HepG2 (cell line): ENCODE measurements around the gene NEGR1. TPM values are rescaled to one million over a fixed set of nuclear protein-coding genes. Genes with fewer than 3 reads are reported as not detected.

ENCODE experiments used
- ATAC-seq: fragments of 200-7000 bp; cut with Tn5 transposase; 3 replicates; pipeline ENCODE4 v1.9.1; 2020; ENCODE audit warnings: mild to moderate bottlenecking, moderate library complexity
- BruUV-seq: library from RNA; stranded (reverse); fragments of 400-500 nt; replicated peaks from 2 replicates; lab custom pipeline; 2021; lab: Mats Ljungman, UMichigan
- CTCF ChIA-PET: fragments of 300-600 bp; formaldehyde crosslinking; extraction: SDS; loops from one replicate; lab custom pipeline; 2021; ENCODE audit warnings: low total read pairs, inconsistent platforms, low intra/inter-chr PET ratio; lab: Yijun Ruan, JAX
- POLR2A ChIA-PET: fragments of 350-600 bp; sonication (Branson Sonifier 250); formaldehyde crosslinking; loops from one replicate; lab custom pipeline; 2020; ENCODE audit warnings: antibody characterized with exemption, inconsistent platforms; lab: Yijun Ruan, JAX
- DNase-seq: peaks from one replicate; pipeline ENCODE4 v3.0.0-alpha.2; 2015; ENCODE audit warnings: low spot score
- FAIRE-seq: peaks from 3 replicates; lab custom pipeline; 2011; peaks lifted over from hg19 to GRCh38; lab: Jason Lieb, UNC
- H2AFZ ChIP-seq: one replicate; pipeline ENCODE4 v1.6.1; 2011; ENCODE audit warnings: low read length, inconsistent platforms
- H3K27ac ChIP-seq: fragments of 300-600 bp; 3 replicates; pipeline ENCODE4 v1.8.0; 2011; ENCODE audit warnings: mixed run types, mild to moderate bottlenecking, mixed read lengths, low read length, inconsistent platforms; ENCODE audit not compliant: insufficient read depth; ENCODE audit errors: extremely low read length
- H3K27me3 ChIP-seq, 2 experiments: fragments of 200-600 bp in 1 of 2; 2 replicates in 1 of 2; 3 replicates in 1 of 2; pipeline versions ENCODE4 v1.6.0 to v1.8.0; 2011; ENCODE audit warnings: low read length in 2 of 2, mild to moderate bottlenecking in 2 of 2, moderate library complexity in 2 of 2, inconsistent platforms in 1 of 2; ENCODE audit not compliant: insufficient read depth in 2 of 2, control insufficient read depth in 1 of 2
- H3K36me3 ChIP-seq, 2 experiments: fragments of 200-600 bp in 1 of 2; replicated peaks in 1 of 2; 2 replicates in 1 of 2; 3 replicates in 1 of 2; pipeline versions ENCODE4 v1.5.1 to v1.8.0; 2011; ENCODE audit warnings: low read length in 2 of 2, inconsistent platforms in 1 of 2; ENCODE audit not compliant: insufficient read depth in 2 of 2, control insufficient read depth in 1 of 2
- H3K4me1 ChIP-seq: 2 replicates; pipeline ENCODE4 v1.5.1; 2012; ENCODE audit warnings: low read length, inconsistent platforms; ENCODE audit not compliant: insufficient read depth
- H3K4me2 ChIP-seq: 2 replicates; pipeline ENCODE4 v1.6.0; 2011; ENCODE audit warnings: low read depth, low read length, inconsistent platforms
- H3K4me3 ChIP-seq, 3 experiments: fragments of 200-600 bp in 1 of 3; sonication (generic), shearing (Covaris generic) in 1 of 3; replicated peaks in 1 of 3; 2 replicates each; pipeline ENCODE4 v1.5.1; 2011 to 2016; ENCODE audit warnings: low read length in 3 of 3, inconsistent platforms in 2 of 3, low read depth in 2 of 3, mild to moderate bottlenecking in 2 of 3, control low read depth in 1 of 3, mixed read lengths in 1 of 3; ENCODE audit not compliant: insufficient read depth in 1 of 3
- H3K79me2 ChIP-seq: one replicate; pipeline ENCODE4 v1.6.1; 2011; ENCODE audit warnings: low read length, inconsistent platforms; ENCODE audit not compliant: insufficient read depth
- H3K9ac ChIP-seq: 2 replicates; pipeline ENCODE4 v1.6.0; 2011; ENCODE audit warnings: mild to moderate bottlenecking, low read depth, low read length, inconsistent platforms; ENCODE audit not compliant: insufficient read depth
- H3K9me3 ChIP-seq: 2 replicates; pipeline ENCODE4 v1.5.1; 2012; ENCODE audit warnings: mild to moderate bottlenecking, low read length
- H4K20me1 ChIP-seq: 2 replicates; pipeline ENCODE4 v1.6.0; 2011; ENCODE audit warnings: inconsistent platforms, mild to moderate bottlenecking, low read length, moderate library complexity; ENCODE audit not compliant: insufficient read depth
- ARNT ChIP-seq: fragments of 450-650 bp; IDR thresholded peaks from 2 replicates; pipeline ENCODE4 v1.6.1; 2017
- ATF1 ChIP-seq: IDR thresholded peaks from 2 replicates; pipeline ENCODE4 v1.6.1; 2016; ENCODE audit warnings: mild to moderate bottlenecking, control low read depth
- CAMTA2 ChIP-seq: sonication (generic); formaldehyde crosslinking; IDR thresholded peaks from 2 replicates; pipeline ENCODE4 v1.4.0; 2020; ENCODE audit warnings: mild to moderate bottlenecking, missing genetic modification reagents, borderline replicate concordance
- CREB1 ChIP-seq, 2 experiments: fragments of 450-650 bp in 1 of 2; IDR thresholded peaks; 2 replicates each; pipeline ENCODE4 v1.6.1; 2016 to 2017; ENCODE audit warnings: control low read depth in 1 of 2, mild to moderate bottlenecking in 1 of 2, missing compliant biosample characterization in 1 of 2, missing genetic modification characterization in 1 of 2
- HOXA5 ChIP-seq: sonication (generic); formaldehyde crosslinking; IDR thresholded peaks from 2 replicates; pipeline ENCODE4 v1.4.0; 2020; ENCODE audit warnings: missing genetic modification reagents
- KDM5B ChIP-seq: sonication (generic); formaldehyde crosslinking; IDR thresholded peaks from 2 replicates; pipeline ENCODE4 v1.4.0; 2020; ENCODE audit warnings: missing genetic modification reagents, mild to moderate bottlenecking, borderline replicate concordance
- MAFF ChIP-seq: IDR thresholded peaks from 2 replicates; pipeline ENCODE4 v1.6.1; 2011; ENCODE audit warnings: low read depth, low read length, improper control_type of control experiment
- NFIC ChIP-seq: IDR thresholded peaks from 2 replicates; pipeline ENCODE4 v1.6.1; 2012; ENCODE audit warnings: mild to moderate bottlenecking, low read length, inconsistent platforms
- RFX3 ChIP-seq: IDR thresholded peaks from 2 replicates; pipeline ENCODE4 v1.6.1; 2016; ENCODE audit warnings: missing biosample characterization, missing genetic modification reagents
- SOX13 ChIP-seq, 3 experiments: fragments of 450-650 bp in 1 of 3; sonication (generic) in 1 of 3; formaldehyde crosslinking in 1 of 3; IDR thresholded peaks in 2 of 3; conservative IDR thresholded peaks in 1 of 3; 2 replicates each; pipeline versions ENCODE4 v1.5.0 to v1.6.1; 2016 to 2020; ENCODE audit warnings: antibody characterized with exemption in 1 of 3, mild to moderate bottlenecking in 1 of 3, missing compliant biosample characterization in 1 of 3, missing genetic modification reagents in 1 of 3, moderate library complexity in 1 of 3
- ZNF331 ChIP-seq: sonication (generic); formaldehyde crosslinking; IDR thresholded peaks from 2 replicates; pipeline ENCODE4 v1.4.0; 2020; ENCODE audit warnings: missing genetic modification reagents
- ZNF367 ChIP-seq: sonication (generic); formaldehyde crosslinking; IDR thresholded peaks from 2 replicates; pipeline ENCODE4 v1.4.0; 2020; ENCODE audit warnings: missing genetic modification reagents, borderline replicate concordance
- ZNF383 ChIP-seq: sonication (generic); formaldehyde crosslinking; IDR thresholded peaks from 2 replicates; pipeline ENCODE4 v1.4.0; 2020; ENCODE audit warnings: missing genetic modification reagents, mild to moderate bottlenecking, borderline replicate concordance
- ZNF543 ChIP-seq: sonication (generic); formaldehyde crosslinking; IDR thresholded peaks from 2 replicates; pipeline ENCODE4 v1.4.0; 2020; ENCODE audit warnings: mild to moderate bottlenecking, missing genetic modification reagents
- in situ Hi-C: cut with HindIII; loops from 2 replicates; pipeline ENCODE4 v1.10.0; 2017; ENCODE audit warnings: low pct_unique_long_range_greater_than_20kb; ENCODE audit not compliant: extremely low pct_ligation_motif_present
- intact Hi-C: fragments of 100-400 bp; cut with micrococcal nuclease; formaldehyde crosslinking; loops from one replicate; pipeline ENCODE4 v1.10.0; 2022; ENCODE audit not compliant: unreplicated experiment
- polyA plus RNA-seq, 8 experiments: library from polyadenylated mRNA; depleted of rRNA in 3 of 8; stranded (reverse) in 7 of 8; unstranded in 1 of 8; fragments of >200 nt; fragmentation: Illumina TruSeq in 4 of 8; extraction: Trizol in 4 of 8; gene quantifications; 2 replicates each; pipeline versions ENCODE4 v1.2.1 to v1.2.3, GENCODE V29; 2011 to 2016; ENCODE audit warnings: low read depth in 4 of 8, missing spikeins in 1 of 8, mixed read lengths in 1 of 8; ENCODE audit not compliant: insufficient read depth in 1 of 8
- total RNA-seq, 5 experiments: library from RNA; depleted of rRNA; stranded (reverse); fragments of >200 nt; fragmentation: Illumina TruSeq; extraction: Trizol; gene quantifications; 2 replicates each; pipeline ENCODE4 v1.2.3, GENCODE V29; 2016; ENCODE audit warnings: low read depth in 1 of 5
- TF ChIP-seq, protein P1 (sequence below): sonication (generic); formaldehyde crosslinking; IDR thresholded peaks from 2 replicates; pipeline ENCODE4 v1.5.0; 2020; ENCODE audit warnings: mild to moderate bottlenecking, missing genetic modification reagents
- TF ChIP-seq, protein P2 (sequence below): sonication (generic); formaldehyde crosslinking; IDR thresholded peaks from 2 replicates; pipeline ENCODE4 v1.4.0; 2020; ENCODE audit warnings: mild to moderate bottlenecking, low read depth, missing genetic modification reagents
- TF ChIP-seq, protein P3 (sequence below): sonication (generic); formaldehyde crosslinking; IDR thresholded peaks from 2 replicates; pipeline ENCODE4 v1.4.0; 2020; ENCODE audit warnings: missing genetic modification reagents

The NEGR1 gene
- total and polyA plus RNA-seq, 2 of the 13 experiments (the other 11 are each of a cell fraction or from before 2014, with no cell fraction given) = not detected

DNA sequence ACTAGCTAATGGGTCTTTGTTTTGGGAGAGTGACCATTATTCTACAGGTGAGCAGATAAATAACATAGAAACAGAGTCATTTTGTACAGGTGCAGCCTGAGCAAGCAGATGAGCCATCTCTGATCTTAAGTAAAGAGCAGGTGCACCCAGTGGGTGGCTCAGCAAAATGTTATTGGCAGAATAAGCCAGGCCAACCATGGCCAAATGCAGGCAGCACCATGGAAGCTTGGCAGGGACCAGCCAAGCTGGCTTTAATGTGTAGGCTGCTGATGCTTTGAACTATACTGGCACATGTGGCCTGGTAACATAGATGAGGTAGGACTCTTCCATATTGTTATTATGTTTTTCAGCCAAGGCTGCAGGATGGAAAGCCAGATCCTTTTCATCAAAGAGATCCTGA, 648.2 kb downstream of the NEGR1 start:
- ATAC-seq = no peak
- no TSS peak for BruUV-seq
- no peak for TF ChIP-seq ATF1 (CRISPR knock-in tag)
- TF ChIP-seq, protein P1, sequence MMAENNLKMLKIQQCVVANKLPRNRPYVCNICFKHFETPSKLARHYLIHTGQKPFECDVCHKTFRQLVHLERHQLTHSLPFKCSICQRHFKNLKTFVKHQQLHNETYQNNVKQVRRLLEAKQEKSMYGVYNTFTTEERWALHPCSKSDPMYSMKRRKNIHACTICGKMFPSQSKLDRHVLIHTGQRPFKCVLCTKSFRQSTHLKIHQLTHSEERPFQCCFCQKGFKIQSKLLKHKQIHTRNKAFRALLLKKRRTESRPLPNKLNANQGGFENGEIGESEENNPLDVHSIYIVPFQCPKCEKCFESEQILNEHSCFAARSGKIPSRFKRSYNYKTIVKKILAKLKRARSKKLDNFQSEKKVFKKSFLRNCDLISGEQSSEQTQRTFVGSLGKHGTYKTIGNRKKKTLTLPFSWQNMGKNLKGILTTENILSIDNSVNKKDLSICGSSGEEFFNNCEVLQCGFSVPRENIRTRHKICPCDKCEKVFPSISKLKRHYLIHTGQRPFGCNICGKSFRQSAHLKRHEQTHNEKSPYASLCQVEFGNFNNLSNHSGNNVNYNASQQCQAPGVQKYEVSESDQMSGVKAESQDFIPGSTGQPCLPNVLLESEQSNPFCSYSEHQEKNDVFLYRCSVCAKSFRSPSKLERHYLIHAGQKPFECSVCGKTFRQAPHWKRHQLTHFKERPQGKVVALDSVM = no peak
- TF ChIP-seq ZNF383 (CRISPR knock-in tag) = no peak
- TF ChIP-seq HOXA5 = no peak
- TF ChIP-seq ZNF367 (CRISPR knock-in tag) = no peak
- TF ChIP-seq SOX13 (IDR thresholded peaks at IDR 0.05) = no peak
- TF ChIP-seq SOX13 (CRISPR knock-in tag; conservative IDR thresholded peaks at IDR 0.05 in 1 of 2, IDR thresholded peaks at IDR 0.05 in 1 of 2) = no peak
- TF ChIP-seq, protein P2, sequence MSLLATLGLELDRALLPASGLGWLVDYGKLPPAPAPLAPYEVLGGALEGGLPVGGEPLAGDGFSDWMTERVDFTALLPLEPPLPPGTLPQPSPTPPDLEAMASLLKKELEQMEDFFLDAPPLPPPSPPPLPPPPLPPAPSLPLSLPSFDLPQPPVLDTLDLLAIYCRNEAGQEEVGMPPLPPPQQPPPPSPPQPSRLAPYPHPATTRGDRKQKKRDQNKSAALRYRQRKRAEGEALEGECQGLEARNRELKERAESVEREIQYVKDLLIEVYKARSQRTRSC (CRISPR knock-in tag) = no peak
- TF ChIP-seq CAMTA2 = no peak
- no peak for TF ChIP-seq NFIC
- no peak for TF ChIP-seq RFX3
- no peak for TF ChIP-seq CREB1 (IDR thresholded peaks at IDR 0.05)
- TF ChIP-seq CREB1 (CRISPR knock-in tag; IDR thresholded peaks at IDR 0.05) = no peak
- no peak for TF ChIP-seq KDM5B
- TF ChIP-seq, protein P3, sequence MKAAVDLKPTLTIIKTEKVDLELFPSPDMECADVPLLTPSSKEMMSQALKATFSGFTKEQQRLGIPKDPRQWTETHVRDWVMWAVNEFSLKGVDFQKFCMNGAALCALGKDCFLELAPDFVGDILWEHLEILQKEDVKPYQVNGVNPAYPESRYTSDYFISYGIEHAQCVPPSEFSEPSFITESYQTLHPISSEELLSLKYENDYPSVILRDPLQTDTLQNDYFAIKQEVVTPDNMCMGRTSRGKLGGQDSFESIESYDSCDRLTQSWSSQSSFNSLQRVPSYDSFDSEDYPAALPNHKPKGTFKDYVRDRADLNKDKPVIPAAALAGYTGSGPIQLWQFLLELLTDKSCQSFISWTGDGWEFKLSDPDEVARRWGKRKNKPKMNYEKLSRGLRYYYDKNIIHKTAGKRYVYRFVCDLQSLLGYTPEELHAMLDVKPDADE (CRISPR knock-in tag) = no peak
- TF ChIP-seq MAFF = no peak
- no peak for TF ChIP-seq ARNT
- TF ChIP-seq ZNF331 (CRISPR knock-in tag) = no peak
- no peak for TF ChIP-seq ZNF543
- TF ChIP-seq, all 625 proteins: peak for 0
- no peaks in the 10 kb centered on the region for H3K27me3 ChIP-seq
- no peaks in the 10 kb centered on the region for H4K20me1 ChIP-seq
- no peaks in the 10 kb centered on the region for H3K4me1 ChIP-seq
- no peak overlapping the region for H3K9ac ChIP-seq
- DNase-seq (no peak), FAIRE-seq (no peak)
- no peaks in the 10 kb centered on the region for H3K79me2 ChIP-seq
- H3K9me3 ChIP-seq = peaks cover 29% of the 10 kb centered on the region
- POLR2A ChIA-PET = no interaction called here
- H3K4me3 ChIP-seq = no peak overlapping the region
- intact Hi-C loops = no loop called here
- no peaks in the 10 kb centered on the region for H3K36me3 ChIP-seq
- CTCF ChIA-PET = no interaction called here
- no peak overlapping the region for H2AFZ ChIP-seq
- no peak overlapping the region for H3K4me2 ChIP-seq
- no peak overlapping the region for H3K27ac ChIP-seq
- in situ Hi-C loops = no loop called here
